ENCODE measurements around the gene SMYD3. TPM values are rescaled to one million over a fixed set of nuclear protein-coding genes. Genes with fewer than 3 reads are reported as not detected.

The SMYD3 gene
- total and polyA plus RNA-seq, 9 of the 15 experiments (the other 6 are each of a cell fraction or from before 2014, with no cell fraction given) = 128 to 440 (median 197) TPM

- TF ChIP-seq ZBTB11 (CRISPR knock-in tag; IDR thresholded peaks at IDR 0.05) (no peak), POLR2H (tag; IDR thresholded peaks at IDR 0.05; ENCODE audit: low read depth) (no peak), PTRF (tag; IDR thresholded peaks at IDR 0.05) (no peak), ZSCAN29 (IDR thresholded peaks at IDR 0.05) (no peak), PURB (CRISPR knock-in tag; IDR thresholded peaks at IDR 0.05; ENCODE audit: low read depth) (no peak), FIP1L1 (IDR thresholded peaks at IDR 0.05; ENCODE audit: low read depth, low read length, poor library complexity, severe bottlenecking) (no peak), BCOR (IDR thresholded peaks at IDR 0.05) (no peak)
These were observed 260.6 kb downstream of the SMYD3 start (continued) for GRCh38 chr1:246246430-246246829.

- H3K27me3 ChIP-seq (ENCODE audit: control insufficient read depth in 2 of 2, insufficient read depth in 2 of 2, low read length in 2 of 2) = no peaks in the 10 kb centered on the region
- 23% methylated on average over 1 of the region's 1 CpG for WGBS (ENCODE audit: insufficient coverage, low coverage, missing lambda C conversion rate)
- H3K9me3 ChIP-seq (replicated peaks; ENCODE audit: control insufficient read depth, insufficient read depth, low read depth, low read length) = no peaks in the 10 kb centered on the region
- no peak overlapping the region for H3K4me2 ChIP-seq (ENCODE audit: insufficient read depth, low read length)
- CTCF ChIA-PET (ENCODE audit: low intra/inter-chr PET ratio) = no interaction called here
- POLR2A ChIA-PET = no interaction called here
- H3K36me3 ChIP-seq (ENCODE audit: control insufficient read depth, insufficient read depth, low read length) = no peaks in the 10 kb centered on the region
- BruUV-seq (replicated peaks) = no TSS peak
- ATAC-seq (no peak), FAIRE-seq (no peak), DNase-seq (ENCODE audit: extremely low read depth in 1 of 4, low spot score in 3 of 4) (no peak)
- H3K9ac ChIP-seq (ENCODE audit: insufficient read depth in 1 of 2, low read depth in 2 of 2, low read length in 2 of 2) = no peak overlapping the region
- no peaks in the 10 kb centered on the region for H3K79me2 ChIP-seq (ENCODE audit: control insufficient read depth, insufficient read depth, low read length)
- no peak overlapping the region for H2AFZ ChIP-seq (ENCODE audit: low read depth, low read length)
- H4K20me1 ChIP-seq (replicated peaks; ENCODE audit: control insufficient read depth, insufficient read depth, low read length) = no peaks in the 10 kb centered on the region
- intact Hi-C loops (cut with micrococcal nuclease) = no loop called here
- H3K27ac ChIP-seq (ENCODE audit: extremely low read depth, low read depth, low read length) = no peak overlapping the region
- in situ Hi-C loops (cut with MboI) = no loop called here
- H3K4me3 ChIP-seq = no peak overlapping the region
- no peaks in the 10 kb centered on the region for H3K9me1 ChIP-seq (ENCODE audit: control insufficient read depth, insufficient read depth, low read length)
- H3K4me1 ChIP-seq (replicated peaks in 1 of 2; ENCODE audit: control insufficient read depth in 2 of 2, insufficient read depth in 2 of 2, low read length in 2 of 2) = no peaks in the 10 kb centered on the region
- TF ChIP-seq PATZ1 (CRISPR knock-in tag; IDR thresholded peaks at IDR 0.05; ENCODE audit: borderline replicate concordance) = no peak
- no peak for TF ChIP-seq PRPF4 (IDR thresholded peaks at IDR 0.05; ENCODE audit: insufficient read depth, low read depth, low read length, poor library complexity, severe bottlenecking)
These were observed 261.5 kb downstream of the SMYD3 start for GRCh38 chr1:246245541-246245940.

Measured in K562 (cell line).